Activated CD4-positive, alpha-beta T cell treated with anti-CD3 and anti-CD28 coated beads for 48 hours (primary cell): Measurements from ENCODE around the gene INSR.
"Not testable (repeated sequence)": the region's sequence is repeated elsewhere in the genome, so short reads cannot be mapped to it uniquely, and the experiment has no call there.

ENCODE experiments used
- DNase-seq: peaks from one replicate; pipeline ENCODE4 v3.0.0-alpha.2; 2020

INSR gene

GRCh38 chr19:7293762-7294557 is at the start of gene INSR:
Gene INSR (minus strand): TSS chr19:7294414. CDS start chr19:7293891, 523 bp downstream.
- peak; percentile 79 for DNase-seq

- DNase-seq, result no peak
These were observed 47.9 kb upstream of the INSR start for GRCh38 chr19:7342143-7342542.

GRCh38 chr19:7340959-7341837 is 47.0 kb upstream of the INSR start:
- peak; percentile 91 for DNase-seq

- DNase-seq, result no peak
These were observed 43.4 kb upstream of the INSR start for GRCh38 chr19:7337380-7338194.

GRCh38 chr19:7336321-7336973 is 42.2 kb upstream of the INSR start:
- DNase-seq, result no peak

- no peak for DNase-seq
These were observed 39.2 kb upstream of the INSR start for GRCh38 chr19:7333198-7334118.

- no peak for DNase-seq
These were observed 37.2 kb upstream of the INSR start for GRCh38 chr19:7331446-7331845.

GRCh38 chr19:7328647-7329046 is 34.4 kb upstream of the INSR start:
- DNase-seq, result no peak

GRCh38 chr19:7327802-7328201 is 33.6 kb upstream of the INSR start:
- DNase-seq, result no peak

- DNase-seq, result peak; percentile 64
These were observed 32.1 kb upstream of the INSR start for GRCh38 chr19:7326105-7326877.

- no peak for DNase-seq
These were observed 24.0 kb upstream of the INSR start for GRCh38 chr19:7318176-7318575.

GRCh38 chr19:7312816-7313215 is 18.6 kb upstream of the INSR start:
- no peak for DNase-seq

GRCh38 chr19:7311911-7312310 is 17.7 kb upstream of the INSR start:
- DNase-seq, result no peak

- DNase-seq, result not testable (repeated sequence)
These were observed 14.1 kb upstream of the INSR start for GRCh38 chr19:7308327-7308726.

GRCh38 chr19:7307590-7308218 is 13.5 kb upstream of the INSR start:
- no peak for DNase-seq

GRCh38 chr19:7304200-7304599 is 10.0 kb upstream of the INSR start:
- DNase-seq, result no peak

- DNase-seq, result no peak
These were observed 9.3 kb upstream of the INSR start for GRCh38 chr19:7303470-7303869.

GRCh38 chr19:7301525-7301924 is 7.3 kb upstream of the INSR start:
- no peak for DNase-seq

- DNase-seq, result no peak
These were observed 3.5 kb upstream of the INSR start for GRCh38 chr19:7297742-7298141.

- no peak for DNase-seq
These were observed 1.8 kb upstream of the INSR start for GRCh38 chr19:7295912-7296536.
